IMR-90 (cell line): ENCODE data around the gene IL17C. TPM values are rescaled to one million over a fixed set of nuclear protein-coding genes. Genes with fewer than 3 reads are reported as not detected.

Source experiments
- ATAC-seq: fragments of 200-7000 bp; cut with Tn5 transposase; 2 replicates; pipeline ENCODE4 v1.9.1; 2020; ENCODE audit warnings: low read depth, mild to moderate bottlenecking, moderate library complexity
- BruUV-seq: library from RNA; stranded (reverse); fragments of 400-500 nt; replicated peaks from 2 replicates; lab custom pipeline; 2021; lab: Mats Ljungman, UMichigan
- CTCF ChIA-PET: fragments of 300-600 bp; formaldehyde crosslinking; extraction: SDS; loops from one replicate; lab custom pipeline; 2021; ENCODE audit warnings: antibody characterized with exemption; lab: Yijun Ruan, JAX
- POLR2A ChIA-PET: fragments of 300-600 bp; sonication (Branson Sonifier 250); formaldehyde crosslinking; loops from one replicate; lab custom pipeline; 2022; ENCODE audit warnings: antibody characterized with exemption; ENCODE audit not compliant: unreplicated experiment; lab: Charles Lee
- DNase-seq: peaks from one replicate; pipeline ENCODE4 v3.0.0; 2013
- H2AFZ ChIP-seq: replicated peaks from 2 replicates; pipeline ENCODE3; 2013; ENCODE audit warnings: low read length, mild to moderate bottlenecking; ENCODE audit not compliant: poor library complexity
- H2AK5ac ChIP-seq: 2 replicates; pipeline ENCODE4 v1.6.1; 2013; ENCODE audit warnings: low read depth, low read length, inconsistent platforms
- H2AK9ac ChIP-seq: replicated peaks from 2 replicates; pipeline ENCODE3; 2013; ENCODE audit warnings: mild to moderate bottlenecking, low read depth, low read length, moderate library complexity; ENCODE audit not compliant: poor library complexity
- H2BK120ac ChIP-seq: 2 replicates; pipeline ENCODE4 v1.6.1; 2013; ENCODE audit warnings: low read depth, low read length, inconsistent platforms
- H2BK15ac ChIP-seq: 3 replicates; pipeline ENCODE4 v1.6.1; 2013; ENCODE audit warnings: low read depth, low read length, inconsistent platforms
- H2BK20ac ChIP-seq: 2 replicates; pipeline ENCODE4 v1.6.1; 2013; ENCODE audit warnings: low read depth, mild to moderate bottlenecking, inconsistent platforms, low read length, moderate library complexity
- H2BK5ac ChIP-seq: 2 replicates; pipeline ENCODE4 v1.6.1; 2013; ENCODE audit warnings: mild to moderate bottlenecking, low read depth, low read length, inconsistent platforms; ENCODE audit not compliant: poor library complexity, severe bottlenecking
- H3K14ac ChIP-seq: replicated peaks from 2 replicates; pipeline ENCODE4 v1.6.1; 2013; ENCODE audit warnings: low read depth, low read length, inconsistent platforms
- H3K18ac ChIP-seq: 2 replicates; pipeline ENCODE4 v1.6.1; 2013; ENCODE audit warnings: low read depth, low read length, control low read depth
- H3K23ac ChIP-seq: 2 replicates; pipeline ENCODE4 v1.6.1; 2013; ENCODE audit warnings: low read depth, low read length, inconsistent platforms
- H3K27ac ChIP-seq: 2 replicates; pipeline ENCODE4 v1.5.1; 2013; ENCODE audit warnings: mild to moderate bottlenecking, control low read depth, low read length; ENCODE audit not compliant: insufficient read depth
- H3K27me3 ChIP-seq: 2 replicates; pipeline ENCODE4 v1.6.1; 2013; ENCODE audit warnings: low read length; ENCODE audit not compliant: control insufficient read depth, insufficient read depth
- H3K36me3 ChIP-seq: 2 replicates; pipeline ENCODE4 v1.6.1; 2013; ENCODE audit warnings: low read length, mixed read lengths; ENCODE audit not compliant: control insufficient read depth, insufficient read depth
- H3K4ac ChIP-seq: 2 replicates; pipeline ENCODE4 v1.6.1; 2013; ENCODE audit warnings: low read depth, low read length, inconsistent platforms
- H3K4me1 ChIP-seq: 2 replicates; pipeline ENCODE4 v1.6.1; 2013; ENCODE audit warnings: low read length, mixed read lengths; ENCODE audit not compliant: control insufficient read depth, insufficient read depth
- H3K4me2 ChIP-seq: 2 replicates; pipeline ENCODE4 v1.6.1; 2013; ENCODE audit warnings: low read depth, mild to moderate bottlenecking, control low read depth, low read length, moderate library complexity
- H3K4me3 ChIP-seq: 2 replicates; pipeline ENCODE4 v1.5.1; 2013; ENCODE audit warnings: low read depth, mild to moderate bottlenecking, control low read depth, low read length, moderate library complexity; ENCODE audit not compliant: insufficient read depth
- H3K56ac ChIP-seq: 2 replicates; pipeline ENCODE4 v1.6.1; 2013; ENCODE audit warnings: low read length, inconsistent platforms; ENCODE audit not compliant: insufficient read depth; ENCODE audit errors: extremely low read depth
- H3K79me1 ChIP-seq, 2 experiments: 2 replicates each; pipeline ENCODE4 v1.6.1; 2013; ENCODE audit warnings: low read length in 2 of 2, inconsistent platforms in 1 of 2, low read depth in 1 of 2
- H3K9ac ChIP-seq: 2 replicates; pipeline ENCODE4 v1.6.1; 2013; ENCODE audit warnings: low read depth, low read length, control low read depth
- H3K9me1 ChIP-seq: 2 replicates; pipeline ENCODE4 v1.6.1; 2013; ENCODE audit warnings: low read length, inconsistent platforms; ENCODE audit not compliant: insufficient read depth
- H3K9me3 ChIP-seq: 2 replicates; pipeline ENCODE4 v1.6.1; 2013; ENCODE audit warnings: low read length; ENCODE audit not compliant: control insufficient read depth, insufficient read depth
- H4K20me1 ChIP-seq: 2 replicates; pipeline ENCODE4 v1.6.1; 2013; ENCODE audit warnings: low read length, inconsistent platforms; ENCODE audit not compliant: insufficient read depth
- H4K5ac ChIP-seq: 2 replicates; pipeline ENCODE4 v1.6.1; 2013; ENCODE audit warnings: mild to moderate bottlenecking, low read depth, low read length, control low read depth
- H4K8ac ChIP-seq, 2 experiments: 2 replicates each; pipeline ENCODE4 v1.6.1; 2013; ENCODE audit warnings: low read depth in 2 of 2, low read length in 2 of 2, control low read depth in 1 of 2, inconsistent platforms in 1 of 2
- H4K91ac ChIP-seq: 2 replicates; pipeline ENCODE4 v1.6.1; 2013; ENCODE audit warnings: low read depth, low read length, inconsistent platforms; ENCODE audit not compliant: insufficient read depth
- CEBPB ChIP-seq: IDR thresholded peaks from 2 replicates; pipeline ENCODE4 v1.6.1; 2012; ENCODE audit warnings: low read depth, low read length, improper control_type of control experiment
- CTCF ChIP-seq: conservative IDR thresholded peaks from 2 replicates; pipeline ENCODE4 v1.5.1; 2012; ENCODE audit warnings: mild to moderate bottlenecking, low read depth, low read length, improper control_type of control experiment
- ELK1 ChIP-seq: fragments of 150-350 bp; IDR thresholded peaks from 2 replicates; pipeline ENCODE4 v1.6.1; 2016; ENCODE audit warnings: low read depth, mild to moderate bottlenecking, low read length, moderate library complexity, borderline replicate concordance
- MAFK ChIP-seq: IDR thresholded peaks from 2 replicates; pipeline ENCODE4 v1.6.1; 2012; ENCODE audit warnings: low read depth, low read length, improper control_type of control experiment
- MAZ ChIP-seq: IDR thresholded peaks from 2 replicates; pipeline ENCODE4 v1.6.1; 2012; ENCODE audit warnings: low read depth, mild to moderate bottlenecking, low read length, improper control_type of control experiment, moderate library complexity, borderline replicate concordance
- MXI1 ChIP-seq: IDR thresholded peaks from 2 replicates; pipeline ENCODE4 v1.6.1; 2012; ENCODE audit warnings: low read depth, mild to moderate bottlenecking, low read length, moderate library complexity, borderline replicate concordance
- NFE2L2 ChIP-seq: fragments of 150-350 bp; IDR thresholded peaks from 2 replicates; pipeline ENCODE4 v1.6.1; 2016; ENCODE audit warnings: low read depth, mild to moderate bottlenecking, low read length
- POLR2A ChIP-seq: IDR thresholded peaks from 2 replicates; pipeline ENCODE4 v1.6.1; 2012; ENCODE audit warnings: mild to moderate bottlenecking, low read depth, low read length
- RAD21 ChIP-seq: IDR thresholded peaks from 2 replicates; pipeline ENCODE4 v1.6.1; 2012; ENCODE audit warnings: low read length, improper control_type of control experiment
- RCOR1 ChIP-seq: IDR thresholded peaks from 2 replicates; pipeline ENCODE4 v1.6.1; 2012; ENCODE audit warnings: mild to moderate bottlenecking, low read length, improper control_type of control experiment; ENCODE audit not compliant: insufficient replicate concordance
- SMC3 ChIP-seq: fragments of 150-350 bp; IDR thresholded peaks from 2 replicates; pipeline ENCODE4 v1.6.1; 2016; ENCODE audit warnings: low read depth, mild to moderate bottlenecking, antibody characterized with exemption, low read length, moderate library complexity
- WGBS, 2 experiments: methylation state at CpG; one replicate each; pipeline versions ENCODE4 v1.1.5 to v1.1.7; 2013; ENCODE audit warnings: missing lambda C conversion rate in 2 of 2; ENCODE audit not compliant: insufficient read length in 1 of 2; ENCODE audit errors: extremely low coverage in 2 of 2; 5-methylcytosine and 5-hydroxymethylcytosine counted together
- dilution Hi-C: fragments of 300-500 bp; cut with HindIII; formaldehyde crosslinking; loops from one replicate; pipeline ENCODE4 v1.14.3; 2018; ENCODE audit warnings: low sequenced_read_pairs; ENCODE audit not compliant: unreplicated experiment
- in situ Hi-C: fragments of 300-500 bp; cut with MboI; formaldehyde crosslinking; loops from 3 replicates; pipeline ENCODE4 v1.14.3; 2019; ENCODE audit warnings: low sequenced_read_pairs, inconsistent platforms, mixed read lengths
- intact Hi-C: fragments of 100-400 bp; cut with micrococcal nuclease; formaldehyde crosslinking; loops from 2 replicates; pipeline ENCODE4 v1.10.0; 2022
- polyA plus RNA-seq, 3 experiments: library from polyadenylated mRNA; depleted of rRNA; stranded (reverse); fragments of >200 nt; gene quantifications; 2 replicates each; pipeline ENCODE4 v1.2.3, GENCODE V29; 2012; ENCODE audit warnings: low replicate concordance in 1 of 3
- total RNA-seq: library from RNA; depleted of rRNA; stranded (reverse); fragments of >200 nt; gene quantifications from 2 replicates; pipeline ENCODE4 v1.2.3, GENCODE V29; 2012

IL17C gene
- total and polyA plus RNA-seq, 2 of the 4 experiments (the other 2 are of a cell fraction) = 0.09 TPM; not detected in 1

- TF ChIP-seq CTCF (no peak), ELK1 (no peak), CEBPB (no peak), SMC3 (no peak), RCOR1 (no peak), POLR2A (no peak), NFE2L2 (no peak), MXI1 (no peak), MAFK (no peak), RAD21 (no peak), MAZ (no peak)
- WGBS, 2 experiments = 83% methylated on average over 1 of the region's 10 CpGs; no CpG with 5 or more reads in 1 of the 2 experiments
- no TSS peak for BruUV-seq
- no peak overlapping the region for H3K23ac ChIP-seq
- H3K4ac ChIP-seq = no peak overlapping the region
- peaks cover 7% of the 10 kb centered on the region; the same call in 1 of the 2 replicates for H3K4me1 ChIP-seq
- H2AFZ ChIP-seq = no peak overlapping the region
- no peak overlapping the region for H3K56ac ChIP-seq
- no peak overlapping the region for H3K27ac ChIP-seq
- peaks cover 40% of the 10 kb centered on the region for H3K27me3 ChIP-seq
- H3K18ac ChIP-seq = no peak overlapping the region
- H3K79me1 ChIP-seq = no peaks in the 10 kb centered on the region
- dilution Hi-C loops = no loop called here
- H3K9me3 ChIP-seq = no peaks in the 10 kb centered on the region
- no peak for DNase-seq
- H3K4me2 ChIP-seq = no peak overlapping the region
- H2BK15ac ChIP-seq = no peak overlapping the region
- H3K36me3 ChIP-seq = no peaks in the 10 kb centered on the region
- peak overlapping the region; percentile 57 for H2AK9ac ChIP-seq
- no peak overlapping the region for H3K9ac ChIP-seq
- H3K4me3 ChIP-seq = no peak overlapping the region
- intact Hi-C loops = no loop called here
- H3K9me1 ChIP-seq = no peaks in the 10 kb centered on the region
- CTCF ChIA-PET = interaction anchor here (0.7 kb wide), 1 partner anchor 1246 kb away, joined by 3 read pairs; no protein-coding TSS in a partner anchor
- ATAC-seq = no peak
- no peak overlapping the region for H3K14ac ChIP-seq
- H4K20me1 ChIP-seq = peaks cover 7% of the 10 kb centered on the region; the same call in 1 of the 2 replicates
- no peak overlapping the region for H2BK20ac ChIP-seq
- H2BK120ac ChIP-seq = no peak overlapping the region
- no peak overlapping the region for H4K5ac ChIP-seq
- no peak overlapping the region for H2AK5ac ChIP-seq
- POLR2A ChIA-PET = no interaction called here
- no peak overlapping the region for H4K8ac ChIP-seq
- in situ Hi-C loops = no loop called here
- H2BK5ac ChIP-seq = no peak overlapping the region
- H4K91ac ChIP-seq = no peak overlapping the region
Observed at GRCh38 chr16:88687254-88687576, 48.8 kb downstream of the IL17C start.
